ENCODE results near the gene EFCAB6.

The EFCAB6 gene

GRCh38 chr22:43566561-43567332 lies 245.4 kb downstream of the EFCAB6 start:
- H3K27me3 Mint-ChIP-seq (ENCODE audit: low read depth) = peaks cover 3% of the 10 kb centered on the region
- H3K36me3 Mint-ChIP-seq (ENCODE audit: low read depth) = no peaks in the 10 kb centered on the region
- TF ChIP-seq CTCF (IDR thresholded peaks at IDR 0.05; ENCODE audit: unreplicated experiment in 3 of 3) = no peak
- peaks cover 10% of the 10 kb centered on the region for H3K4me1 Mint-ChIP-seq
- H3K27ac Mint-ChIP-seq = no peak overlapping the region
- H3K4me3 Mint-ChIP-seq = no peak overlapping the region
- no peaks in the 10 kb centered on the region for H3K9me3 Mint-ChIP-seq

DNA sequence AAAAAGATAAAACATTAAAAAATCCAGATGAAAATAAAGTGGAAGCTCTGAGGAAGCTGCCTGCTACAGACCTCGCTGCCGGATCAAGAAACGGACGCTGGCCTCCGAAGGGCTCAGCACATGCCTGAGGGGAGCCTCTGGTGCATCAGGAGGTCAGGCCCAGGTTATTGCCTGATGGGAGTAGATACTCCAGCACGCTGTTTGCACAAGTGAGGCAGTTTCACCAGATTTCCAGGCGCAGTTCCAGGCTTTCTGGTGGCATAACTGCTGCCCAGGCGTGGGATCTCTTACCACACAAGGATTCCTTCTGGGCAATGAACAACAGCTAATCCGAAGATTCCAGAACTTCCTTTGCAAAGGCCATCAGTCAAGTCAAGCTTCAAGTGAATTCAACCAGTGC lies 246.1 kb downstream of the EFCAB6 start:
- TF ChIP-seq CTCF (IDR thresholded peaks at IDR 0.05; ENCODE audit: unreplicated experiment in 3 of 3) = no peak
- Mint-ChIP-seq H3K9me3 (no peaks in the 10 kb centered on the region), H3K27ac (no peak overlapping the region)

GRCh38 chr22:43564859-43565258 lies 247.2 kb downstream of the EFCAB6 start:
- no peak for TF ChIP-seq CTCF (IDR thresholded peaks at IDR 0.05; ENCODE audit: unreplicated experiment in 3 of 3)
- H3K4me3 Mint-ChIP-seq = no peak overlapping the region

More for the DNA sequence above, 246.1 kb downstream of the EFCAB6 start:
- Mint-ChIP-seq H3K27me3 (ENCODE audit: low read depth) (no peaks in the 10 kb centered on the region), H3K36me3 (ENCODE audit: low read depth) (no peaks in the 10 kb centered on the region), H3K4me3 (no peak overlapping the region), H3K4me1 (peaks cover 7% of the 10 kb centered on the region)

GRCh38 chr22:43563571-43563970 lies 248.5 kb downstream of the EFCAB6 start:
- H3K27ac Mint-ChIP-seq = no peak overlapping the region
- H3K4me3 Mint-ChIP-seq = no peak overlapping the region
- TF ChIP-seq CTCF (IDR thresholded peaks at IDR 0.05; ENCODE audit: unreplicated experiment in 3 of 3) = no peak
- no peaks in the 10 kb centered on the region for H3K36me3 Mint-ChIP-seq (ENCODE audit: low read depth)
- H3K9me3 Mint-ChIP-seq = peaks cover 6% of the 10 kb centered on the region
- no peaks in the 10 kb centered on the region for H3K27me3 Mint-ChIP-seq (ENCODE audit: low read depth)
- H3K4me1 Mint-ChIP-seq = peaks cover 7% of the 10 kb centered on the region

More at GRCh38 chr22:43564859-43565258, 247.2 kb downstream of the EFCAB6 start:
- H3K4me1 Mint-ChIP-seq = peaks cover 7% of the 10 kb centered on the region
- H3K27me3 Mint-ChIP-seq (ENCODE audit: low read depth) = no peaks in the 10 kb centered on the region
- no peak overlapping the region for H3K27ac Mint-ChIP-seq
- H3K36me3 Mint-ChIP-seq (ENCODE audit: low read depth) = no peaks in the 10 kb centered on the region
- no peaks in the 10 kb centered on the region for H3K9me3 Mint-ChIP-seq

GRCh38 chr22:43562843-43563242 lies 249.3 kb downstream of the EFCAB6 start:
- no peaks in the 10 kb centered on the region for H3K36me3 Mint-ChIP-seq (ENCODE audit: low read depth)
- peaks cover 4% of the 10 kb centered on the region for H3K4me1 Mint-ChIP-seq
- peaks cover 8% of the 10 kb centered on the region for H3K9me3 Mint-ChIP-seq
- no peak overlapping the region for H3K27ac Mint-ChIP-seq
- no peak for TF ChIP-seq CTCF (IDR thresholded peaks at IDR 0.05; ENCODE audit: unreplicated experiment in 3 of 3)
- H3K4me3 Mint-ChIP-seq = no peak overlapping the region
- H3K27me3 Mint-ChIP-seq (ENCODE audit: low read depth) = no peaks in the 10 kb centered on the region
